Suprapubic skin (tissue), 4 donors: ENCODE data around the gene DST. TPM values are rescaled to one million over a fixed set of nuclear protein-coding genes. Genes with fewer than 3 reads are reported as not detected.
A peak's percentile ranks its signal among the peaks of the same experiment; 100 is the strongest.

Source experiments
- DNase-seq, 2 donors: peaks; one replicate each; pipeline ENCODE4 v3.0.0-alpha.2; 2019; ENCODE audit warnings: low spot score in 2 of 2
- H3K27ac ChIP-seq: fragments of 200-600 bp; sonication (generic); one replicate; pipeline ENCODE4 v1.5.1; 2019
- H3K27me3 ChIP-seq: fragments of 200-600 bp; sonication (generic); one replicate; pipeline ENCODE4 v1.5.1; 2019
- H3K36me3 ChIP-seq: fragments of 200-600 bp; sonication (generic); one replicate; pipeline ENCODE4 v1.5.1; 2019
- H3K4me1 ChIP-seq: fragments of 200-600 bp; sonication (generic); one replicate; pipeline ENCODE4 v1.5.1; 2019
- H3K4me3 ChIP-seq: fragments of 200-600 bp; sonication (generic); one replicate; pipeline ENCODE4 v1.5.1; 2019; ENCODE audit warnings: mild to moderate bottlenecking
- H3K9me3 ChIP-seq: fragments of 200-600 bp; sonication (generic); one replicate; pipeline ENCODE4 v1.5.1; 2019
- EP300 ChIP-seq: sonication (generic); formaldehyde crosslinking; IDR thresholded peaks from one replicate; pipeline ENCODE4 v1.6.1; 2017; ENCODE audit warnings: antibody characterized with exemption
- POLR2A ChIP-seq, 2 donors: fragments of 450-650 bp; IDR thresholded peaks; one replicate each; pipeline ENCODE4 v1.6.1; 2017; ENCODE audit warnings: antibody characterized with exemption in 2 of 2, mild to moderate bottlenecking in 2 of 2, moderate library complexity in 2 of 2
- POLR2AphosphoS5 ChIP-seq, 3 donors: sonication (generic); formaldehyde crosslinking; IDR thresholded peaks; one replicate each; pipeline ENCODE4 v1.6.1; 2017; ENCODE audit warnings: antibody characterized with exemption in 3 of 3
- WGBS: methylation state at CpG from one replicate; pipeline ENCODE4 v1.1.5; 2018; 5-methylcytosine and 5-hydroxymethylcytosine counted together
- total RNA-seq, 4 donors: library from RNA; depleted of rRNA; stranded (reverse); fragments of >200 nt; gene quantifications; one replicate each; pipeline ENCODE4 v1.1.0, GENCODE V29; 2016
- TF ChIP-seq, protein P1 (sequence below), 2 donors: fragments of 200-600 bp in 1 of 2; fragments of 450-650 bp in 1 of 2; sonication (generic) in 1 of 2; IDR thresholded peaks; one replicate each; pipeline ENCODE4 v1.5.1; 2016 to 2019; ENCODE audit warnings: antibody characterized with exemption in 2 of 2, mild to moderate bottlenecking in 1 of 2, moderate library complexity in 1 of 2

The DST gene
- total RNA-seq, 4 donors from 2014 or later: 637 to 1,048 (median 751) TPM

DNA sequence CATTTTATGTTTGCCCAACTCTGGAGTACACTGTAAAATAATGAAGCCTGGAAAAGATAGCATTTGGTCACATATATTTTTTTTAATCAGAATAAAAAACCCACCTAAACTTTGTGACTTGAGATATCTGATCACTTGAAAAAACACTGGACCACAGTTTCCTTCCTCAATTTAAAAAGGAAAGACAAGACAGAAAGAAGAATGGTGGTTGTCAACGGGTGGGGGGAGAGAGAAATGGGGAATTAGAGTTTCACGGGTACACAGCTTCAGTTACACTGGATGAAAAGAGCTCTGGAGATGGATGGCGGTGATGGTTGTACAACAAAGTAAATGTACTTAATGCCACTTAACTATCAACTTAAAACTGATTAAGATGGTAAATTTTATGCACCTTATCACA lies 14.7 kb upstream of the DST start:
- Histone ChIP-seq H3K27me3 (no peaks in the 10 kb centered on the region), H3K9me3 (no peaks in the 10 kb centered on the region), H3K36me3 (no peaks in the 10 kb centered on the region), H3K27ac (no peak overlapping the region), H3K4me1 (peaks cover 67% of the 10 kb centered on the region), H3K4me3 (no peak overlapping the region)
- TF ChIP-seq EP300 (no peak), POLR2A (IDR thresholded peaks at IDR 0.05) (no peak), POLR2AphosphoS5 (IDR thresholded peaks at IDR 0.05) (no peak)
- TF ChIP-seq, protein P1, sequence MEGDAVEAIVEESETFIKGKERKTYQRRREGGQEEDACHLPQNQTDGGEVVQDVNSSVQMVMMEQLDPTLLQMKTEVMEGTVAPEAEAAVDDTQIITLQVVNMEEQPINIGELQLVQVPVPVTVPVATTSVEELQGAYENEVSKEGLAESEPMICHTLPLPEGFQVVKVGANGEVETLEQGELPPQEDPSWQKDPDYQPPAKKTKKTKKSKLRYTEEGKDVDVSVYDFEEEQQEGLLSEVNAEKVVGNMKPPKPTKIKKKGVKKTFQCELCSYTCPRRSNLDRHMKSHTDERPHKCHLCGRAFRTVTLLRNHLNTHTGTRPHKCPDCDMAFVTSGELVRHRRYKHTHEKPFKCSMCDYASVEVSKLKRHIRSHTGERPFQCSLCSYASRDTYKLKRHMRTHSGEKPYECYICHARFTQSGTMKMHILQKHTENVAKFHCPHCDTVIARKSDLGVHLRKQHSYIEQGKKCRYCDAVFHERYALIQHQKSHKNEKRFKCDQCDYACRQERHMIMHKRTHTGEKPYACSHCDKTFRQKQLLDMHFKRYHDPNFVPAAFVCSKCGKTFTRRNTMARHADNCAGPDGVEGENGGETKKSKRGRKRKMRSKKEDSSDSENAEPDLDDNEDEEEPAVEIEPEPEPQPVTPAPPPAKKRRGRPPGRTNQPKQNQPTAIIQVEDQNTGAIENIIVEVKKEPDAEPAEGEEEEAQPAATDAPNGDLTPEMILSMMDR (IDR thresholded peaks at IDR 0.05): no peak
- no peak for DNase-seq
- 82% methylated on average over 3 of the region's 3 CpGs for WGBS

DNA sequence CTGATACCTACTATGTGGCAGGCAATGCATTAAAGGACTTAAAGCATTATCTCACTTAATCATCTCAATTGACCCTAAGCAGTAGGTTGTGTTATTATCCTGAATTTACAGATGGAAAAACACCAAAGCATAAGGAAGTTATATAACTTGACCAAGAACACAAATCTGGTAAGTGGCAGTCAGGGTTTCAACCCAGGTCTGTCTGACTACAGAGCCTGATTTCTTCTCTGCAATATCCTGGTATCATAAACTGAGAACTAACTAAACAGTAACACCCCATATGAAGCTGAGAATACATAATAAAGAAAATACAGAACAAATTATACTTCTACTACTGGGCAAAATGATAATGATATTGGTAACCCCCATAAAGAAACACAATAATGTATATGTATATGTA lies 13.8 kb upstream of the DST start:
- no peaks in the 10 kb centered on the region for H3K9me3 ChIP-seq
- TF ChIP-seq, protein P1 (IDR thresholded peaks at IDR 0.05): no peak
- TF ChIP-seq POLR2AphosphoS5 (IDR thresholded peaks at IDR 0.05): no peak
- TF ChIP-seq EP300: no peak
- TF ChIP-seq POLR2A (IDR thresholded peaks at IDR 0.05): no peak
- no peak overlapping the region for H3K4me3 ChIP-seq
- H3K27ac ChIP-seq: peak overlapping the region; percentile 22
- no peak for DNase-seq
- H3K27me3 ChIP-seq: no peaks in the 10 kb centered on the region
- no peaks in the 10 kb centered on the region for H3K36me3 ChIP-seq
- H3K4me1 ChIP-seq: peaks cover 70% of the 10 kb centered on the region

DNA sequence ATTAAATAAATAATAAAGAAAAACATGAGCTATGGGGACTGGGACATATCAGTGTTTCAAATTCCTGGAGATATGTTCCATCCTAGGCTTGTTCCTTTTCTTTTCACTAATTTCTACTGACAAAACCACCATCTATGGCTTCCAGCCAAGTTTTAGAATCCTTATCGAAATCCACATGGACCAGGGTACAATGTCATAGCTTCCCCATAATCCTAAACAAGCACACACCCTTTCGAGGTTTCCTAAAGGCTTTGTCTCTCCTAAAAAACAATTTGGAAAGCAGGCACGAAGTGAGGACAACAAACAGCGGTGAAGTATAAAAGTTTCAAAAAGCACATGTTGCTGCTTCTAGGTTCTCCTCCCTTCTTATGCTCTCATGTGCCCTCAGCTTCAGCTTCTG lies 13.3 kb upstream of the DST start:
- WGBS: 25% methylated on average over 4 of the region's 4 CpGs
- no peaks in the 10 kb centered on the region for H3K36me3 ChIP-seq
- no peak for TF ChIP-seq POLR2A (IDR thresholded peaks at IDR 0.05)
- TF ChIP-seq POLR2AphosphoS5 (IDR thresholded peaks at IDR 0.05): no peak
- TF ChIP-seq, protein P1 (IDR thresholded peaks at IDR 0.05): no peak
- no peak for TF ChIP-seq EP300
- H3K9me3 ChIP-seq: no peaks in the 10 kb centered on the region
- H3K27ac ChIP-seq: peak overlapping the region; percentile 22
- no peak overlapping the region for H3K4me3 ChIP-seq
- peaks cover 66% of the 10 kb centered on the region for H3K4me1 ChIP-seq
- no peak for DNase-seq
- no peaks in the 10 kb centered on the region for H3K27me3 ChIP-seq

DNA sequence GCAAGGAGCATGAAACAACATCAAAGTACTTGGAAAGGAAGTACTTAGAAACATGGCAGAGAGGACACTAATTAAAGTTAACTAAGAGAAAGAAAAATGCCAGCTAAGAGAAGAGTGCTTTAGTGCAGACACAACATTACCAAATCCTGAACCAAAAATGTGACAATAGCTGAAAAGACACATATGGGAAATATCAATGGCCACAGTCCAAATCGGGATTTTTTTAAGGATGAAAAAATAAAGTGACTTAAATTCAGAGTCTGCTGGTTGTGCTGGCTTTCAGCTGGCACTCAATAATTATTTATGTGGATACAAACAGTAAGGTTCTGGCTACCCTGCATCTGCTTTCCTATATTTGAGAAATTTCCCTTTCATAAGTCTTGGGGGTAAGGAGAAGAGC lies 12.6 kb upstream of the DST start:
- no peak for DNase-seq
- Histone ChIP-seq H3K36me3 (no peaks in the 10 kb centered on the region), H3K27me3 (no peaks in the 10 kb centered on the region), H3K9me3 (no peaks in the 10 kb centered on the region), H3K4me1 (peaks cover 58% of the 10 kb centered on the region), H3K27ac (peak overlapping the region; percentile 22), H3K4me3 (no peak overlapping the region)
- WGBS: 59% methylated on average over 1 of the region's 1 CpG
- TF ChIP-seq POLR2AphosphoS5 (IDR thresholded peaks at IDR 0.05) (no peak), POLR2A (IDR thresholded peaks at IDR 0.05) (no peak), EP300 (no peak)
- TF ChIP-seq, protein P1 (IDR thresholded peaks at IDR 0.05): no peak

DNA sequence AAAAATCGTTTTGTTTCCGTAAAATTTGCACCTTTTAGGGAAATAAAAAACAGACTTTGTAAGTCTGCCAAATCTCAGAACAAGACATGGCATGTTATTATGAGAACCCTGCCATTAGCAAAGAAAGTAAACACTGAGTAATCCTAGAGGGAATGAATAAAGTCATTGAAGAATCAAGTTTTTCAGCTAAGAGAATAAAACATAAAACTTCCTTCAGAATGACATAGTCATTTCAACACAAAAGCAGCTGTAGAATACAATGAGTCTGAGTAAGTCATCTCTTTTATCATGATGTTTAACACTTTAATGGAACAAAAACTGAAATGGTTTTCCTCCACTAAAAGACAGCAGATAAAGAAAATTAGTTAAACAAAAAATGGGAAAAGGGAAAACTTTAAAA lies 10.3 kb upstream of the DST start:
- Histone ChIP-seq H3K27ac (peak overlapping the region; percentile 78), H3K36me3 (no peaks in the 10 kb centered on the region), H3K9me3 (no peaks in the 10 kb centered on the region), H3K4me3 (no peak overlapping the region), H3K4me1 (peaks cover 63% of the 10 kb centered on the region), H3K27me3 (no peaks in the 10 kb centered on the region)
- TF ChIP-seq EP300 (no peak), POLR2A (IDR thresholded peaks at IDR 0.05) (no peak), POLR2AphosphoS5 (IDR thresholded peaks at IDR 0.05) (no peak)
- TF ChIP-seq, protein P1 (IDR thresholded peaks at IDR 0.05): no peak
- no peak for DNase-seq
- 16% methylated on average over 2 of the region's 2 CpGs for WGBS
